GM12864 (cell line): ENCODE results near the gene TANK.
A peak's percentile ranks its signal among the peaks of the same experiment; 100 is the strongest.
"Not testable (repeated sequence)": the region's sequence is repeated elsewhere in the genome, so short reads cannot be mapped to it uniquely, and the experiment has no call there.

ENCODE experiments used
- DNase-seq: peaks from one replicate; pipeline ENCODE4 v3.0.0-alpha.2; 2011; ENCODE audit warnings: low read depth
- H3K4me3 ChIP-seq: 2 replicates; pipeline ENCODE4 v1.5.1; 2011; ENCODE audit warnings: mild to moderate bottlenecking, low read depth, low read length, control low read depth
- TF ChIP-seq, protein P1 (sequence below): IDR thresholded peaks from 2 replicates; pipeline ENCODE4 v1.5.1; 2011; ENCODE audit warnings: low read depth, mild to moderate bottlenecking, moderate library complexity, low read length, control low read depth, inconsistent platforms; ENCODE audit errors: missing control alignments

Gene TANK

DNA sequence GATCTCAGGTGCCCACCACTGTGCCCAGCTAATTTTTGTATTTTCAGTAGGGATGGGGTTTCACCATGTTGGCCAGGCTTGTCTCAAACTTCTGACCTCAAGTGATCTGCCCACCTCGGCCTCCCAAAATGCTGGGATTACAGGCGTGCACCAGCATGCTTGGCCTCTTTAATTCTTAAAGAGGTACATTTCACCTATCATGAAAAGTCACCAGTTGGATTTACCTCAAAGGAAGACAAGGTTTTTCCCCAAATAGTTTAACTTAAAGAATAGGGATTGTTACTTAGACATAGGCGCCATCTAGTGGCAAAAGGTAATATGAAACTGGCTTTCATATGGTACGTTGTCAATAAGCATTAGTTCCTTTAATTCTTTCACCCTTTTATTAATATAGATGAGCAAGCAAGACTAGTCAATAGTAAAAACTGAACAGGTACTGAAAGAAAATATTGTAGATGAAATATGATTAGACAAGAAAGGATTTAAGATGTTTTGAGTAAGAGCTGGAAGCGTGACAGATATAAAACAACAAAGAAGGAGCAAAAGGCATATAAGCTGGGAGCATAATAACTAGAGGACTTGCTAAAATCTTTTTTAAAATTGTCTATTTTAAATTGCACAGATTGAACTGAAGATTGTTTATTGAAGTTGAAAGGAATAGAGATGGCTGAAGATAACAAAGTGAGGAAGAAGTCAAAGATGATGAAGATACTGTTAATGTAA lies 113.0 kb downstream of the TANK start:
- TF ChIP-seq, protein P1, sequence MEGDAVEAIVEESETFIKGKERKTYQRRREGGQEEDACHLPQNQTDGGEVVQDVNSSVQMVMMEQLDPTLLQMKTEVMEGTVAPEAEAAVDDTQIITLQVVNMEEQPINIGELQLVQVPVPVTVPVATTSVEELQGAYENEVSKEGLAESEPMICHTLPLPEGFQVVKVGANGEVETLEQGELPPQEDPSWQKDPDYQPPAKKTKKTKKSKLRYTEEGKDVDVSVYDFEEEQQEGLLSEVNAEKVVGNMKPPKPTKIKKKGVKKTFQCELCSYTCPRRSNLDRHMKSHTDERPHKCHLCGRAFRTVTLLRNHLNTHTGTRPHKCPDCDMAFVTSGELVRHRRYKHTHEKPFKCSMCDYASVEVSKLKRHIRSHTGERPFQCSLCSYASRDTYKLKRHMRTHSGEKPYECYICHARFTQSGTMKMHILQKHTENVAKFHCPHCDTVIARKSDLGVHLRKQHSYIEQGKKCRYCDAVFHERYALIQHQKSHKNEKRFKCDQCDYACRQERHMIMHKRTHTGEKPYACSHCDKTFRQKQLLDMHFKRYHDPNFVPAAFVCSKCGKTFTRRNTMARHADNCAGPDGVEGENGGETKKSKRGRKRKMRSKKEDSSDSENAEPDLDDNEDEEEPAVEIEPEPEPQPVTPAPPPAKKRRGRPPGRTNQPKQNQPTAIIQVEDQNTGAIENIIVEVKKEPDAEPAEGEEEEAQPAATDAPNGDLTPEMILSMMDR, result peak; percentile 57
- DNase-seq, result peak; percentile 53
- H3K4me3 ChIP-seq, result no peak overlapping the region

DNA sequence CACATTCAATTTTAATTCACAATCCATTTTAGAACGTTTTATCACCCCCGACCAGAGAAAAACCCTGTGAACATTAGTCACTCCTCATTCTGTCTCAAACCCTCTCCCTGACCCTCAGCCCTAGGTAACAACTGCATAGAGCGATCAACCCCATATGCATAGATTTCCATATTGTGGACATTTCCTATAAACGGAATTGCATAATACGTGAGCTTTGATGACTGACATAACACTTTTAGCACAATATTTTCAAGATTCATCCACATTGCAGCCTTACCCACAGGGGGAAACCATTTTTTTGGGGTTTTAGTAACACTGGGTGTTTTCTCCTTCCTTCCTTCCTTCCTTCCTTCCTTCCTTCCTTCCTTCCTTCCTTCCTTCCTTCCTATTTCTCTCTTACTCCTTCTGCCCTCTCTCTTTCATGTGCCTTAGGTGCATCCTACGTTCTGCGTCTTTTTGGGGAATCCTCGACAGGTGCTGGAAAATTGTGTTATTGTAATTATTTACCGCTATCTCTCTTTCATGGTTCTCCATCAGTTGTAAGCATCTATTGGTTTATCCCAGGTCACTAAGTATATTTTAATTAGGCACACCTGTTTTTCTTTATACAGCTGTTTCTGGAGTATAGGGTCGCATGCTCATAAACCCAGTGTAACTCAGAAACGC lies 118.5 kb downstream of the TANK start:
- DNase-seq, result not testable (repeated sequence)

DNA sequence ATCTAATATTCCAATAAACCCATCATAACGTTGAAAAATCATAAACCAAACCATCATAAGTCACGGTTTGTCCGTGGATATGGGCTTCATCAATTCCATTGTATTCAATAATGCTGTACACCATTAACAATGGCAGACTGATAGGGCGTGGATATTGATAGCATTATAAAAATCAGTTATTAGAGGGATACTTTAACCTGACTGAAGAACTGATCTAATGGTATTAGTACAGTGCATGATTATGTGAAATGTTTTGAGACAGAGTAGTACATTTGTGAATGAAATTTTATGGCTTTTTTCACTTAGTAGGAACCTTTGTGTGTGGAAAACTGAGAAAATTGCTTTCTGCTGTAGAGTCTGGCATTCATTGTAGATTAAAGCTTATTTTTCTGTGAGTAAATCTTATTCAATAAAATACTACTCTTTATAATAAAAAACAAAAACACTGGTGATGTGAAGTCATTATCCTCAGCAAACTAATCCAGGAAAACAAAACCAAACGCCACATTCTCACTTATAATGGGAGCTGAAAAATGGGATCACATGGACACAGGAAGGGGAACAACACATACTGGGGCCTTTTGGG lies 119.1 kb downstream of the TANK start:
- DNase-seq, H3K4me3 ChIP-seq: not testable (repeated sequence)

More for the DNA sequence above, 118.5 kb downstream of the TANK start:
- not testable (repeated sequence) for H3K4me3 ChIP-seq

DNA sequence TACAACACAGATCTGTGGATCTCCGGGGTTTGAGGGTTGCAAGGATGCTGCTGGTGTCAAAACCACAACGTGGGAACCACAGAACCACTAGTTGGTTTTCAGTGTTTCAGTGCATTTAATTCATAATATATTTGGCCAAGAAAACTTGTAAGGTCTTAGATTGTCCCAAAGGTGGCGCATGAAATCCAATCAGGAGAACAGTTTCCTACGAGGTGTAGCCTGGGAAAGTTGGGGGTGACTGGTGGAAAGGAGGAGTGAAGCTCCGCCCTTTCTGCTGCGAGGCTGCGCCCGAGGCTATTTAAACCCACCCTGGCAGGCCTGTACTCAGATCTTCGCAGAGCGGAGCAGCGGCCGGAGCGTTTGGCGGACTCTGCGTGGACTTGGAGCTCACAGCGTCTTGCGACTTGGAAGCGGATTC lies 120.7 kb downstream of the TANK start:
- DNase-seq, H3K4me3 ChIP-seq: not testable (repeated sequence)

DNA sequence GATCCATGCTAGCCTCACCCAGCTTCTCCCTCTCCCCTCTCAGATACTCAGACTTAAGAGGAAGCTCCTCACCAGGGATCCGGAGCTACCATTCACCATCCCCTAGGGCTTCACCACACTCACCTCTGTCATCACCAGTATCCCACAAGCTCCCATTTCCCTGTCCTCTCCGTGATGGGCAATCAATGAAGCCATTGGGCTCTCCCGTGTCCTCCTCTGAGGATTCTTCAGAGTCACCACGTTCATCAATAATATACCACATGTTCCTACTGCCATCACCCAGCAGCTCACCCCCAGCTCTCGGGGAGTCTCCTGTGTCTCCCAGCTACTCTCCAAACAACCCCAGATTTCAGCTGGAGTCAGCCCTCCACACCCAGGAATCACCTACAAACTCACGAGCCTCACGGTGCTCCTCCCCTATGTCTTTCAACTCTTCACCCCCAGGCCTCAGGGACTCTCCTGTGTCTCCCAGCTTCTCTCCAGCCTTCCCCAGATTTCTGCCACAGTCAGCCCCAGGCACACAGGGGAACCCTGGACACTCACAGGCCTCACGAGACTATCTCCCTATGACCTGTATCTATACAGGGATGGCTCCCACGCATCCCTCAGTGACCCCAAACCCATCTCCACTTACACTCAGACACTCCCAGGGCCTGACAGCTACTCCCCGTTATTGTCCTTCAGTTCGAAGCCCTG lies 121.5 kb downstream of the TANK start:
- DNase-seq, H3K4me3 ChIP-seq: not testable (repeated sequence)

DNA sequence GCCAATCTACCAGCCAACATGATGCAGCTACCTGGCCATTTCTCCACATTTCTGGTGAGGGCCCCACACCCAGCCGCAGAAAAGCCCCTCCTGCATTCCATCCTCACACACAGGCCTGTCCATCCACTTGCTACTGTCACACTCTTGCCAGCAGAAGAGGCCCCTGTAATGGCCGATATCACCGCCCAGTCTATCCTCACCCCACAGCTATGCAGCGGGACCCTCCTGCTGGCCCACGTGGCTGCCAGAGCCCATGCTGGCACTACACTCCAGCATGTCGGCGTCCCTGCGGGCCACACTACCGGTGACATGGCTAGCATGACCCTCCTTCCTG lies 122.0 kb downstream of the TANK start:
- not testable (repeated sequence) for DNase-seq, H3K4me3 ChIP-seq

DNA sequence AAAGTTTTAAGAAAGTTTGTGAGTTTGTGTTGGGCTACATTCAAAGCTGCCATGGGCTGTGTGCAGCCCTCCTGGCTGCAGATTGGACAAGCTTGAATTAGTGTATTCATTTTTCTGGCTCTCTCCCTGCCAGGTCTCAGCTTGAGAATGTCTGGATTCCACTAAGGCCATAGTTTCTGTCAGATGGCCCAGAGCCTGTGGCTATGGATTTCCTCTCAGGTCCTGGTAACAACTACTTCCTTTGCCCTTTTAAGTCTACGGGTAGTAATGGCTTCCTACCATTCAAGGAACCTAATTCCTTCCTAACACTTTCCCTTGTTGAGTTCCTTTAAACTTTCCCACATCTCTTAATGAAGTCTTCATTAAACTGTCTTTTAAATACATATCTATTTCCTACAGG lies 123.7 kb downstream of the TANK start:
- DNase-seq, result no peak
- TF ChIP-seq, protein P1, result no peak
- no peak overlapping the region for H3K4me3 ChIP-seq
